ENCODE results near the gene CRIP2.

CRIP2 gene

GRCh38 chr14:105445290-105445689 lies 29.3 kb upstream of the CRIP2 start:
- no peak for DNase-seq

- DNase-seq: no peak
Observed at GRCh38 chr14:105445901-105446845, 28.4 kb upstream of the CRIP2 start.

- no peak for DNase-seq
Observed at GRCh38 chr14:105446971-105447370, 27.6 kb upstream of the CRIP2 start.

GRCh38 chr14:105447651-105448640 lies 26.7 kb upstream of the CRIP2 start:
- no peak for DNase-seq

GRCh38 chr14:105448706-105449111 lies 25.9 kb upstream of the CRIP2 start:
- DNase-seq: peak; percentile 51

- DNase-seq: no peak
Observed at GRCh38 chr14:105449276-105450122, 25.1 kb upstream of the CRIP2 start.

GRCh38 chr14:105450123-105450505 lies 24.5 kb upstream of the CRIP2 start:
- DNase-seq: no peak

GRCh38 chr14:105450864-105451720 lies 23.5 kb upstream of the CRIP2 start:
- no peak for DNase-seq

GRCh38 chr14:105452963-105453362 lies 21.7 kb upstream of the CRIP2 start:
- DNase-seq: no peak

- DNase-seq: no peak
Observed at GRCh38 chr14:105453847-105454246, 20.8 kb upstream of the CRIP2 start.

GRCh38 chr14:105455086-105455640 lies 19.5 kb upstream of the CRIP2 start:
- DNase-seq: no peak

- no peak for DNase-seq
Observed at GRCh38 chr14:105455766-105456660, 18.6 kb upstream of the CRIP2 start.

GRCh38 chr14:105456736-105457617 lies 17.6 kb upstream of the CRIP2 start:
- DNase-seq: no peak

- DNase-seq: no peak
Observed at GRCh38 chr14:105458010-105458409, 16.6 kb upstream of the CRIP2 start.

GRCh38 chr14:105458571-105458970 lies 16.1 kb upstream of the CRIP2 start:
- DNase-seq: no peak

GRCh38 chr14:105460116-105460515 lies 14.5 kb upstream of the CRIP2 start:
- DNase-seq: no peak

GRCh38 chr14:105460616-105461015 lies 14.0 kb upstream of the CRIP2 start:
- DNase-seq: no peak

- DNase-seq: no peak
Observed at GRCh38 chr14:105461903-105462302, 12.7 kb upstream of the CRIP2 start.

GRCh38 chr14:105464501-105464900 lies 10.1 kb upstream of the CRIP2 start:
- no peak for DNase-seq
